H9 (cell line): ENCODE results near the gene CELF6. TPM values are rescaled to one million over a fixed set of nuclear protein-coding genes. Genes with fewer than 3 reads are reported as not detected.

Source experiments
- DNase-seq: peaks from one replicate; pipeline ENCODE4 v3.0.0-alpha.2; 2017
- H2AFZ ChIP-seq: one replicate; pipeline ENCODE4 v1.6.1; 2013; ENCODE audit warnings: mild to moderate bottlenecking, low read length, control low read depth, moderate library complexity
- H2AK5ac ChIP-seq: 2 replicates; pipeline ENCODE4 v1.6.1; 2013; ENCODE audit warnings: low read length, control low read depth, mixed read lengths; ENCODE audit not compliant: insufficient read length
- H2BK120ac ChIP-seq: one replicate; pipeline ENCODE4 v1.6.1; 2013; ENCODE audit warnings: low read depth, mild to moderate bottlenecking, low read length, control low read depth, inconsistent platforms; ENCODE audit not compliant: poor library complexity, severe bottlenecking
- H2BK12ac ChIP-seq: 2 replicates; pipeline ENCODE4 v1.6.1; 2013; ENCODE audit warnings: low read length, control low read depth, mixed read lengths, low read depth; ENCODE audit not compliant: insufficient read length
- H2BK15ac ChIP-seq: 2 replicates; pipeline ENCODE4 v1.6.1; 2013; ENCODE audit warnings: low read depth, low read length, control low read depth
- H2BK20ac ChIP-seq: one replicate; pipeline ENCODE4 v1.6.1; 2013; ENCODE audit warnings: low read depth, mild to moderate bottlenecking, low read length, control low read depth, inconsistent platforms; ENCODE audit not compliant: poor library complexity, severe bottlenecking
- H2BK5ac ChIP-seq: 2 replicates; pipeline ENCODE4 v1.6.1; 2013; ENCODE audit warnings: low read length, control low read depth, mixed read lengths; ENCODE audit not compliant: insufficient read length
- H3K14ac ChIP-seq: 2 replicates; pipeline ENCODE4 v1.6.1; 2013; ENCODE audit warnings: low read length, control low read depth; ENCODE audit not compliant: insufficient read depth
- H3K18ac ChIP-seq: 2 replicates; pipeline ENCODE4 v1.6.1; 2013; ENCODE audit warnings: low read depth, mild to moderate bottlenecking, mixed read lengths, low read length, control low read depth; ENCODE audit not compliant: insufficient read length
- H3K23ac ChIP-seq: 2 replicates; pipeline ENCODE4 v1.6.1; 2013; ENCODE audit warnings: low read length, control low read depth, mixed read lengths, low read depth; ENCODE audit not compliant: insufficient read length
- H3K23me2 ChIP-seq: 2 replicates; pipeline ENCODE4 v1.6.1; 2013; ENCODE audit warnings: low read depth, mild to moderate bottlenecking, mixed read lengths, low read length, control low read depth; ENCODE audit not compliant: insufficient read length, poor library complexity, severe bottlenecking
- H3K27ac ChIP-seq: 2 replicates; pipeline ENCODE4 v1.5.1; 2013; ENCODE audit warnings: low read length, control low read depth, mixed read lengths, low read depth; ENCODE audit not compliant: insufficient read length
- H3K27me3 ChIP-seq: 2 replicates; pipeline ENCODE4 v1.6.1; 2013; ENCODE audit warnings: low read length, control low read depth, inconsistent platforms; ENCODE audit not compliant: insufficient read depth
- H3K4ac ChIP-seq: 2 replicates; pipeline ENCODE4 v1.6.1; 2013; ENCODE audit warnings: low read depth, mild to moderate bottlenecking, control low read depth, inconsistent platforms, low read length, moderate library complexity
- H3K4me1 ChIP-seq: 2 replicates; pipeline ENCODE4 v1.6.1; 2013; ENCODE audit warnings: low read length, control low read depth, inconsistent platforms; ENCODE audit not compliant: insufficient read depth
- H3K4me2 ChIP-seq: 2 replicates; pipeline ENCODE4 v1.6.1; 2013; ENCODE audit warnings: low read length, control low read depth, mixed read lengths; ENCODE audit not compliant: insufficient read length, insufficient read depth
- H3K56ac ChIP-seq: 2 replicates; pipeline ENCODE4 v1.6.1; 2013; ENCODE audit warnings: low read depth, mild to moderate bottlenecking, mixed read lengths, low read length, control low read depth; ENCODE audit not compliant: insufficient read length
- H3K79me1 ChIP-seq: 2 replicates; pipeline ENCODE4 v1.6.1; 2013; ENCODE audit warnings: low read depth, mild to moderate bottlenecking, moderate library complexity, low read length, control low read depth, inconsistent platforms; ENCODE audit not compliant: insufficient read depth, poor library complexity, severe bottlenecking
- H3K79me2 ChIP-seq: 2 replicates; pipeline ENCODE4 v1.6.1; 2013; ENCODE audit warnings: low read length, control low read depth, inconsistent platforms; ENCODE audit not compliant: insufficient read depth
- H3K9ac ChIP-seq: 2 replicates; pipeline ENCODE4 v1.6.1; 2013; ENCODE audit warnings: low read length, control low read depth, mixed read lengths; ENCODE audit not compliant: insufficient read length; ENCODE audit errors: extremely low read depth
- H3K9me3 ChIP-seq: one replicate; pipeline ENCODE4 v1.6.1; 2013; ENCODE audit warnings: low read depth, low read length, inconsistent platforms; ENCODE audit not compliant: control insufficient read depth
- H3T11ph ChIP-seq: one replicate; pipeline ENCODE4 v1.6.1; 2013; ENCODE audit warnings: mild to moderate bottlenecking, low read length, control low read depth, inconsistent platforms
- H4K20me1 ChIP-seq: one replicate; pipeline ENCODE4 v1.6.1; 2013; ENCODE audit not compliant: control insufficient read depth, insufficient read length, insufficient read depth
- H4K5ac ChIP-seq: 2 replicates; pipeline ENCODE4 v1.6.1; 2013; ENCODE audit warnings: low read depth, mild to moderate bottlenecking, mixed read lengths, low read length, control low read depth; ENCODE audit not compliant: insufficient read length
- H4K8ac ChIP-seq: replicated peaks from 2 replicates; pipeline ENCODE4 v1.6.1; 2013; ENCODE audit warnings: low read length, control low read depth, mixed read lengths, low read depth; ENCODE audit not compliant: insufficient read length
- H4K91ac ChIP-seq: 2 replicates; pipeline ENCODE4 v1.6.1; 2013; ENCODE audit warnings: low read depth, mild to moderate bottlenecking, moderate library complexity, mixed read lengths, low read length, control low read depth; ENCODE audit not compliant: insufficient read length
- H3K27ac Mint-ChIP-seq, 3 experiments: 2 replicates in 2 of 3; 3 replicates in 1 of 3; pipeline ENCODE4 v1.8.0; 2020 to 2021; ENCODE audit warnings: mixed read lengths in 3 of 3, mild to moderate bottlenecking in 1 of 3, moderate library complexity in 1 of 3
- H3K27me3 Mint-ChIP-seq: 2 replicates; pipeline ENCODE4 v1.8.0; 2021; ENCODE audit warnings: low read depth, mild to moderate bottlenecking, moderate library complexity, mixed read lengths
- H3K36me3 Mint-ChIP-seq, 3 experiments: 2 replicates in 2 of 3; 3 replicates in 1 of 3; pipeline ENCODE4 v1.8.0; 2020 to 2021; ENCODE audit warnings: low read depth in 3 of 3, mixed read lengths in 3 of 3; ENCODE audit not compliant: insufficient read depth in 1 of 3
- H3K4me1 Mint-ChIP-seq, 2 experiments: 2 replicates each; pipeline ENCODE4 v1.8.0; 2020; ENCODE audit warnings: mixed read lengths in 2 of 2
- H3K4me3 Mint-ChIP-seq, 2 experiments: 2 replicates in 1 of 2; 3 replicates in 1 of 2; pipeline ENCODE4 v1.8.0; 2020 to 2021; ENCODE audit warnings: mild to moderate bottlenecking in 2 of 2, mixed read lengths in 2 of 2, moderate library complexity in 1 of 2
- H3K9me3 Mint-ChIP-seq, 2 experiments: 2 replicates in 1 of 2; 3 replicates in 1 of 2; pipeline ENCODE4 v1.8.0; 2020; ENCODE audit warnings: mild to moderate bottlenecking in 2 of 2, mixed read lengths in 2 of 2, moderate library complexity in 1 of 2
- WGBS: extraction: QIAGEN DNeasy Blood & Tissue Kit; methylation state at CpG from one replicate; pipeline ENCODE4 v1.1.7; 2013; ENCODE audit warnings: missing lambda C conversion rate, low lambda C conversion rate, mixed read lengths; ENCODE audit not compliant: insufficient read length; ENCODE audit errors: extremely low coverage; 5-methylcytosine and 5-hydroxymethylcytosine counted together
- total RNA-seq: library from RNA; stranded (reverse); gene quantifications from 2 replicates; pipeline ENCODE4 v1.2.1, GENCODE V29; 2021
- TF ChIP-seq, protein P1 (sequence below): fragments of 200-600 bp; sonication (generic); conservative IDR thresholded peaks from 3 replicates; pipeline ENCODE4 v1.8.0; 2021; ENCODE audit warnings: antibody characterized with exemption, mild to moderate bottlenecking

Gene CELF6
- total RNA-seq, 1 experiment from 2014 or later, result 0.13 TPM

DNA sequence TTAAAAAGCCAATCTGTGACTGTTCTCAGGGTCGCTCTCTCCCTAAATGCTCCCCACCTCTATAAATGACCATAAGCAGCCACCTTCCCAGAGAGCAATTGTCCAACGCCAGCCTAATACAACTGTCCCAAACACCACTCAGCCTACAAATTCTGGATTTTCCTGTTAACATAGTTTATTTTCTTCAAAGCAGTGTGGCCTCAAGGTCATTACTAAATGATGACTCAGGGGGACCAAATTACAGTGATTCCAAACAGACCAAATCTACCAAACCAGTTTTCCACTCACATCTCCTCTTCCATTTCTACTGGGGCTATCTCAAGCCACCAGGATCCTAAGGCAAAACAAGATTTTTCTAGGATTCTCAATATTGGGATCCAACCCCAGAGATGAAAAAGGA, 33.3 kb upstream of the CELF6 start:
- H2BK15ac ChIP-seq, result no peak overlapping the region
- H3K27me3 ChIP-seq, result no peaks in the 10 kb centered on the region
- H3K4ac ChIP-seq, result no peak overlapping the region
- no peak overlapping the region for H2AFZ ChIP-seq
- H3K9ac ChIP-seq, result no peak overlapping the region
- no peak overlapping the region for H3K27ac Mint-ChIP-seq
- no peaks in the 10 kb centered on the region for H3K27me3 Mint-ChIP-seq
- no peak overlapping the region for H3K18ac ChIP-seq
- peaks cover 4 to 52% (median 25%) of the 10 kb centered on the region in 3 experiments; a peak in 6 of 7 replicates for H3K36me3 Mint-ChIP-seq
- no CpG with 5 or more reads among the region's 2 CpGs for WGBS
- no peaks in the 10 kb centered on the region for H3K79me2 ChIP-seq
- no peak overlapping the region for H4K5ac ChIP-seq
- no peaks in the 10 kb centered on the region for H3K4me1 Mint-ChIP-seq
- no peak for DNase-seq
- H3K4me2 ChIP-seq, result no peak overlapping the region
- H4K8ac ChIP-seq, result no peak overlapping the region
- H2BK12ac ChIP-seq, result no peak overlapping the region
- H2AK5ac ChIP-seq, result no peak overlapping the region
- H3T11ph ChIP-seq, result no peak overlapping the region
- H3K4me1 ChIP-seq, result no peaks in the 10 kb centered on the region
- no peak overlapping the region for H2BK120ac ChIP-seq
- H3K23me2 ChIP-seq, result no peaks in the 10 kb centered on the region
- H3K4me3 Mint-ChIP-seq, result no peak overlapping the region
- no peak overlapping the region for H3K27ac ChIP-seq
- TF ChIP-seq, protein P1, sequence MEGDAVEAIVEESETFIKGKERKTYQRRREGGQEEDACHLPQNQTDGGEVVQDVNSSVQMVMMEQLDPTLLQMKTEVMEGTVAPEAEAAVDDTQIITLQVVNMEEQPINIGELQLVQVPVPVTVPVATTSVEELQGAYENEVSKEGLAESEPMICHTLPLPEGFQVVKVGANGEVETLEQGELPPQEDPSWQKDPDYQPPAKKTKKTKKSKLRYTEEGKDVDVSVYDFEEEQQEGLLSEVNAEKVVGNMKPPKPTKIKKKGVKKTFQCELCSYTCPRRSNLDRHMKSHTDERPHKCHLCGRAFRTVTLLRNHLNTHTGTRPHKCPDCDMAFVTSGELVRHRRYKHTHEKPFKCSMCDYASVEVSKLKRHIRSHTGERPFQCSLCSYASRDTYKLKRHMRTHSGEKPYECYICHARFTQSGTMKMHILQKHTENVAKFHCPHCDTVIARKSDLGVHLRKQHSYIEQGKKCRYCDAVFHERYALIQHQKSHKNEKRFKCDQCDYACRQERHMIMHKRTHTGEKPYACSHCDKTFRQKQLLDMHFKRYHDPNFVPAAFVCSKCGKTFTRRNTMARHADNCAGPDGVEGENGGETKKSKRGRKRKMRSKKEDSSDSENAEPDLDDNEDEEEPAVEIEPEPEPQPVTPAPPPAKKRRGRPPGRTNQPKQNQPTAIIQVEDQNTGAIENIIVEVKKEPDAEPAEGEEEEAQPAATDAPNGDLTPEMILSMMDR, result no peak
- no peaks in the 10 kb centered on the region for H3K79me1 ChIP-seq
- no peak overlapping the region for H2BK5ac ChIP-seq
- no peak overlapping the region for H3K56ac ChIP-seq
- H3K23ac ChIP-seq, result no peak overlapping the region
- H4K91ac ChIP-seq, result no peak overlapping the region
- no peak overlapping the region for H3K14ac ChIP-seq
- H3K9me3 Mint-ChIP-seq, result no peaks in the 10 kb centered on the region
- no peak overlapping the region for H2BK20ac ChIP-seq
- H3K9me3 ChIP-seq, result no peaks in the 10 kb centered on the region
- no peaks in the 10 kb centered on the region for H4K20me1 ChIP-seq
